ENCODE measurements around the gene CD81.
A peak's percentile ranks its signal among the peaks of the same experiment; 100 is the strongest.

CD81 gene

DNA sequence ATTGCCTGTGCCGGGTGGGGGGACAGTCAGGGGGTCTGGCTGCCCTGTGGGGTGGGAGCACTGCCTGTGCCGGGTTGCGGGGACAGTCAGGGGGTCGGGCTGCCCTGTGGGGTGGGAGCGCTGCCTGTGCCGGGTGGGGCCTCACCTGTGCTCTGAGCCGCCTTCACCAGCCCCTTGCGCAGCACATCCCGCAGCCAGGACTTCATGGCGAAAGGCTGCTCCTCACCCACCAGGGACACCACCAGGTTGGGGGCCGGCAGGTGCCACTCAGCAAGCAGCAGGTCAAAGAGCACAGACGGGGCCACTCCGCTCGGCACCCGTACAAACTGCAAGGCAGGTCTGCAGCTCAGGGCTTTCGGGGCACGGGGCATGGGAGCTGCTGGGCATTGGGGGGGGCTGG lies 44.9 kb downstream of the CD81 start:
- DNase-seq (ENCODE audit: low spot score) = no peak

DNA sequence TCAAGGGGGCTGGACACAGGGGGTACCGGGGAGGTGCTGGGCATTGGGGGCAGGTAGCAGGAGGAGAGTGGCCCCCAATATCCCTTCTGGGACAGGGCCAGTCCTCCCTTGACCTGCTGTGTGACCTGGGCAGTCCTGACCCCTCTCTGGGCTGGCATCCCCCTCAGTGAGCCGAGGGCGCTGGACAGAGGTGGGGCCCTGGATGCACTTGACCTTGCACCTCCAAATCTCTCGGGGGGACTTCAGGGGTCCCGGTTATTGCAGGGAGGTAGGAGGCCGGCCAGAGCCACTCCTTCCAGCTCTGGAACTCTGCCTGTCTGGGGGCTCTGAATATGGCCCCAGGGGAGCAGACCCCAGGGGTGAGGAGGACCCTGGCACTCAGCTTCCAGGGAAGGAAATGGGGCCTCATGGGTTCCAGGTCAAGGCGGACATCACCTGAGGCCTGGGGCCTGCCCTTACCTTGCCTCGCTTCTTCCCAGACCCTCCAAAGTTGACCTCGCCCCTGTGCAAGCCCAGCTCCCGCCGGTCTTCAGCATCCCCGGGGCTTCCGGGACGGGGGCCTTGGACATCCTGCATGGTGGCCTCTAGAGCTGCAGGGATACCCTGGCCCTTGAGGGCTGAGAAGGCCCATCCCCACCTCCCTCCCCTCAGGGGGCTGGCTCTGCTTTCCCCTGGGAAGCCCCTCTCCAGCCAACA lies 45.5 kb downstream of the CD81 start:
- DNase-seq (ENCODE audit: low spot score) = no peak

DNA sequence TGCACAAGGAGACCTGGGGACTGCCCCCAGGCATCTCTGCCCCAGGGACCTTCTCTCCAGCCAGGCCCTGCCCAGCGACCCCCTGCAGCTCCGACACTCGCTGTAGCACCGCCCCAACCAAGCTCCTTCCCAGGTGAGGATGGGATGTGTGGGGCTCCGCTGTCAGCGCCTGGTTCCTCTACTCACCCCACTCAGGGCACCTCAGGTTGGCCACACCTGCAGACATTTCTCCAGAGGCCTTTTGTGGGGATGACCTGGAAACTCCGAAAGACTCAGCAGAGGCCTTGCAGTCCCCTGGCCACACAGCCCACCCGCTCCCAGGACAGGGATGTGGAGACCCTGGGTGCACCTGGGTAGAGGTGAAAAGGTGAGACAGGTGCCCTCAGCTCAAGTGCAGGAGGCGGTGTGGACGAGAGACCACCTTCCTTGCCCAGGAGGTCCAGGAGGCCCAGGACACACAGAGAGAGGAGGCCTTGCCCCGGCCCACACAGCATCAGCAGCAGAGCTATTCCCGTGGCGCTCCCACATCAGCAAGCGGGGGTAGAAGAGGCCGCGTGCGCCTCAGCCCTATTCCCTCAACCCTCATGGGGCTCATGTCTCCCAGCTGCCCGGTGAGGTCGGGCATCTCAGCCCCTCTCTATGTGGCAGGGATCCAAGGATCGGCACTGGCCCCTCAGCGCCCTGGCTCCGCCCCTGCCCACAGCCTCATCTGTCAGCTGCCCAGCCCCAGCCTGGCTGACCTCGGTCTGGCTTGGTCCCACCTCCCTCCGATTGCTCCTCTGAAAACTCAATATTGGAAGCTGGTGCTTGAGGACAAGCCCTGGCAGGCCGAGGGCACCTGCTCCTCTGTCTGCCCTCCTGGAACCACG lies 46.3 kb downstream of the CD81 start:
- DNase-seq (ENCODE audit: low spot score) = no peak

DNA sequence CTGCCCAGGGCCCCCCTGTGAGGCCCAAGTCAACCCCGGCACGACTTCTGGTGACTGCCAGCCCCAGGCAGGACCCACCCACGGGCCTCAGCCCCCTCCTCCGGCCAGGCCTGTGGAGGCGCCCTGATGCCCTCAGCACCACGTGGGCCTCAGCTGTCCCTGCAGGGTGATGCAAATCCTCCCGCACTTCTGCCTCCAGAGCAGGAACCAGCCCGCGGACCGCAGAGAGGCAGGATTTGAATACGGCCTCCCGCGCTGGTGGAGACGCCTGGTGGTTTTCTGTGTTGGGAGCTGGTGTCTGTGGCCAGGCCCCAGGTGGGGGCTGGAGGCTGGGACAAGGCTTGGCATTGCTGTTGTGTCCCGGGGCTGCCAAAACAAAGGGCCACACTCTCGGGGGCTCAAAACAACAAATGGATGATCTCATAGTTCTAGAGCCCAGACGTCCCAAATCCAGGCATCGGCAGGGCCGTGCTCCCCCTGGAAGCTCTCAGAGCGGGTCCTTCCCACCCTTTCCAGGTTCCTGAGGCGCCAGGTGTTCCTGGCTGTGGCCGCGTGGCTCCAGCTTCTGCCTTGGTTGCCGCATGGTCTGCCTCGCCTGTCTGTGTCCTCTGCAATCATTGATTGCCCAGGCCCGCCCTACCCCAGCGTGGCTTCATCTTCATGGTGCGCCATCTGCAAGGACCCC lies 47.8 kb downstream of the CD81 start:
- no peak for DNase-seq (ENCODE audit: low spot score)

- no peak for DNase-seq (ENCODE audit: low spot score)
Measured at GRCh38 chr11:2425506-2425905, 48.4 kb downstream of the CD81 start.

GRCh38 chr11:2426221-2426620 lies 49.1 kb downstream of the CD81 start:
- DNase-seq (ENCODE audit: low spot score) = no peak

- DNase-seq (ENCODE audit: low spot score) = no peak
Measured at GRCh38 chr11:2426826-2427521, 49.9 kb downstream of the CD81 start.

DNA sequence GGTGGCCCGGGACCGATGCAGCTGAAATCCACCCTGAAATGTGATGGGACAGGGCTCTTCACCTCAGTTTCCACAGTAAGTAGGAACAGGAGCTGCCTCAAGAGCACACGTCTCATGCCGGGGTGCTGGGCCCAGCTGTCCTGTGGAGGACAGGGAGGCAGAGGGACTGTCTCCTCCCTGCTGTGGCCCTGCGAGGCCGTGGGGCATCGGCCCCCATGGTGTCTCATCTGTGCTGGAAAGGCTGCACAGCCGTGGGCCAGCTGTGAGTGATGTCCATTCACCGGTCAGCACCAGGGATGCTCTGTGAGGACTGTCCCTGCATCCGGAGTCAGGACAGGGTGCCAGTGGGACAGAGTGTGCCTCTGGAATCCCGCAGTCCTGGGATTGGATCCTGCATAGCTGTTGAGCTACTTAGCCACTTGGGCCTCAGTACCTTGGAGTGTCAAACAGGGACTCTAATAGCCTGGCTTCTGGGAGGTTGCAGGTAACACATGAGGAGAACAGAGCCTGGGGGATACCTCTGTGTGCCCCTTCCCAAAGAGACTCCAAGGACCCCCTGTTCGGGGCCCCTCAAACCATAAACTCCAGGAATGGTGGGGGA lies 50.7 kb downstream of the CD81 start:
- no peak for DNase-seq (ENCODE audit: low spot score)

GRCh38 chr11:2428322-2428795 lies 51.2 kb downstream of the CD81 start:
- peak; percentile 49 for DNase-seq (ENCODE audit: low spot score)

- no peak for DNase-seq (ENCODE audit: low spot score)
Measured at GRCh38 chr11:2431395-2431794, 54.3 kb downstream of the CD81 start.

DNA sequence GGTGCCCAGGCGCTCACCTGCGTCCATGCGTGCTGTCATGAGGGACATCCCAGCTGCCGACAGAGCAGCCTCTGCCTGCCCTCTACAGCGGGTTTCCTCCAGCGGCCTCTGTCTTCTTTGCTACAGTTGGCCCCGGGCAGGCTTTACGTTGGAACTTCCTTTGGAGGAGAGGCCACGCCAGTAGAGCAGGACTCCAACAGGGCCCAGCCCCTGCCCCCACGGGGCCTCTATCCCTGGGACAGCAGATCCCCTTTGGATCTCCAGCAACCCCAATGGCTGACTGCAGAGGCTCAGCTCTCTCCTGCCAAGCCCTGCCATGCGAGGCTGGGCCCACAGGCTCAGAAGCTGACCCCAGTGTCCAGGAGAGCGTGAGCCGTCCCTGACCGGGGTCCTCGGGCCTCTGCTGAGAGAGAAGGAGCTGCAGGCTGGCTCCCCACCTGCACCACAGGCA lies 55.1 kb downstream of the CD81 start:
- no peak for DNase-seq (ENCODE audit: low spot score)

GRCh38 chr11:2432628-2433071 lies 55.5 kb downstream of the CD81 start:
- DNase-seq (ENCODE audit: low spot score) = no peak

DNA sequence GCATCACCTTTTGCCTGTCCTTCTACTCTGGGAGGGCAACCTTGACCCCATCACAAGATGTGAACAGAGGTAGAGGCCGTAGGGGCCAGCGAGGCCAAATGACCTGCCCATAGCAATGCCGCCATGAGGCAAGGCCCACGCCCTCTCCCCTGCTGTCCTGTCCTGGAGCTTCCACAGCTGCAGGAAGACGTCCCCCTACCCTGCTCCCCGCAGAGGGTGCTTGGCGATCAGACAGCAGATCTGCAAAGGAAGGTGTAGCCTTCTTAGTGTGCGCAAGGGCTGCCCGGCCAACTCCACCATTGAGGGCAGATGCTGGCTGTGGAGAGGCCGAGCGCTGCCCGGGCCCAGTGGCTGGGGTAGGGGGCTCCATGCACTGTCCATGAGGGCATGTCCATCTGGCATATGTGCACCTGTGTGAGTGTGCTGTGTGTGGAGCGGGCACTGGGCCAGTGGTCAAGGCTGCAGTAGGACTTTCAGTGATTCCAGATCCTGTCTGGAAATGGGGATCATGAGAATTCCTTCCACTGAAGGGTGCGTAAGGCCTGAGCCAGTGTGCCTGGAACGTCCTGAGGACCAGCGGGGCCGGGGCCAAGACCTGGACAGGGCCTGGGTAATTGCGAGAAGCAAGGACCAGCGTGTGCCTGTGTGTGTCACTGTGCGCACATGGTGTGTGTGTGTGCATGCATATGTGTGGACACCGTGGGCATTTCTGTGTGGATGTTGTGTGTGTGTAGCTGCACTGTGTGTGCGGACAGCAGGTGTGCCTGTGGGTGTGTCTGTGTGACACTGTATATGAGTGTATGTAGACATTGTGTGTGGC lies 56.2 kb downstream of the CD81 start:
- no peak for DNase-seq (ENCODE audit: low spot score)

DNA sequence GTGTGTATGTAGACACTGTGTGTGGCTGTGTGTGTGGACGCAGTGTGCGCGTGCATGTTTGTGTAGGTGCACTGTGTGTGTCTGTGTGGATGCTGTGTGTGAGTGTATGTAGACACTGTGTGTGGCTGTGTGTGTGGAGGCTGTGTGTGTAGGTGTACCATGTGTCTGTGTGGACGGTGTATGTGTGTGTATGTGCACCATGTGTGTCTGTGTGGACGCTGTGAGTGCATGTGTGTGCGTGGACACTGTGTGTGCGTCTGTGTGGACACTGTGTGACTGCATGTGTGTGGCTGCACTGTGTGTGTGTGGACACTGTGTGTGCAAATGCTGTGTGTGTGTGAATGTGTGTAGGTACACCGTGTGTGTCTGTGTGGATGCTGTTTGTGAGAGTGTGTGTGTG lies 56.9 kb downstream of the CD81 start:
- no peak for DNase-seq (ENCODE audit: low spot score)

- no peak for DNase-seq (ENCODE audit: low spot score)
Measured at GRCh38 chr11:2434506-2435255, 57.6 kb downstream of the CD81 start.

DNA sequence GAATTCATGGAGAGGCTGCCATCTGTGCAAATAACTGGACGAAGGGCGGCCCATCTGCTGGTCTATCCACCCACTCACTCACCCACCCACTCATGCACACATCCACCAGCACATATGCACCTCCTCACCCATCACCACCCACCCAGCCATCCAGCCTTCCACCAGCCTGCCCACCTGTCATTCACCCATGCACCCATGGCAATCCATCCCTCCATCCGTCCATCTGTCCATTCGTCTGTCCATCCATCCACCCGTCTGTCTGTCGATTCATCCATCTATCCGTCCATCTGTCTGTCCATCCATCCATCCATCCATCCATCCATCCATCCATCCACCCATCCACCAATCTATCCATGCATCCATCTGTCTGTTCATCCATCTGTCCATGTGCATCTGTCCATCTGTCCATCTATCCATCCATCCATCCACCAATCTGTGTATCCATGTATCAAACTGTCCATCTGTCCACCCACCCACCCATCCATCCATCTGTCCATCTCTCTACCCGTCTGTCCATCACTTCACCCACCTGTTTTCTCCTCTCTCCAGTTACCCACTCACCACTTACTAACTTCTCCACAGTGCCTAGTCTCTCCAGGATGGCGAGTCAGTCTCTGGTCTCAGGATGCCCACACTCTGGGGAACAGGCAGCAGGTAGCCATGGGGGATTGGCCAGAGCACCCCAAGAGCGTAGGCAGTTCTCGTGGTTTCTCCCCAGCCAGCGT lies 58.3 kb downstream of the CD81 start:
- DNase-seq (ENCODE audit: low spot score) = no peak

DNA sequence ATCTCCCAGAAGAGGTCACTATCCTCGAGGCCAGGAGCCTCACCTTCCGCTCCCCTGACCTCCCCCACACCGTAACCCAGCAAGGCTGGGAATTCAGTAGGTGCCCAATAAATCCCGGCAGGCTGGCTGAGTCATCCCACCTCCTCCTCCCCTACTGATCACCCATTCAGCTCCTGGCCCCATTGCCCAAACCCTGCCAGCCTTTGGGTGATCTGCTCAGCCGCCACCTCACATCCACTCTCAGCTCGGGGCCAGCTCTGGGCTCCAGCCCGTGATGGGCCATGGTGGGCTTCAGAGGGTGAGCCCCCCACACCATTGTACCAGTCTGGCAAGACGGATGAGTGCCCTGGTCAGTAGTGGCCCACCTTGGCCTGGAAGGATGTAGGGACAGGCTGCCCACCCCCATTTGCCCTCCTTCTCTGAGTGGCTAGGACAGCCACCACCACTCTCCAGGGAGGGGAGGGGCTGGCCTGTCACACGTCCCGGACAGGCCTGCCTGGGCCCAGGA lies 59.0 kb downstream of the CD81 start:
- no peak for DNase-seq (ENCODE audit: low spot score)

- no peak for DNase-seq (ENCODE audit: low spot score)
Measured at GRCh38 chr11:2436521-2437031, 59.5 kb downstream of the CD81 start.

DNA sequence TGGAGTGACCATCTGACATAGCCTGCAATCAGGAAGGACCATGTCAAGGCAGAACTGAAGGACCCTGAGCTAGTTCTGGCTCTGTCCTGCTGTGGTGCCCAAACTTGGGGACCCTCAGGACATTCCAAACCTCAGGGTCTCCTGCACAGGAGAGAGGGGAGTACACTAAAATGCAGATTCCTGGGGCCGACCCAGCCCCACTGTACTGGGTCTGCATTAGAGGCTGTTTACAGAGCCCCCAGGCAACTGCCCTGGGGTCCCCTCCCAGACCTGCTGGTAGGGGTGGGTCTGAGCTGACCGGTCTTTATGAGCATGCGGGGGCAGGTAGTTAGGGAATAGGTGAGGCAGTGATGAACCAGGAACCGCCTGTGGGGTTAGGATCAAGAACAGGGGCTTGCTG lies 60.4 kb downstream of the CD81 start:
- no peak for DNase-seq (ENCODE audit: low spot score)

Data from cerebellar cortex (tissue), 1 donor.